NAMALWA (cell line): Measurements from ENCODE around the gene TSPAN9.

ENCODE experiments used
- DNase-seq: peaks from one replicate; pipeline ENCODE4 v3.0.0-alpha.2; 2015; ENCODE audit warnings: low spot score

Gene TSPAN9

DNA sequence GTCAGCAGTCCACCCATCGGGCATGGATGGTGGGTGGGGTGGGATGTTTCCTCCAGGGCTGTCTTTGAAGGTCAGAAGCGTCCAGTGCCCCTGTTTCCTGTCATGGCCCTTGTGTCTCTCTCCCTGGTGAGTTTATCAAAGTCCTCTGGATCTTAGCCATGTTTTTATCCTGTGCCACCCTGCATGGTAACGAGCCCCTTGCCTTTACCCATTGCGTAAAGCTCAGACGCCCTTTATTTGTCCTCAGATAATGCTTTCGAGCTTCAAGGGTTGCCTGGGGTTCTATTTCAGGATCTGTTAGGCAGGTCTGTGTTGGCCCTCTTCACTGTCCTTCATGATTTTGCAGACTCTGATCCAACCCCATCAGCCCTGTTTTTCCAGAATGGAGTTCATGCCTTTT lies 172.9 kb downstream of the TSPAN9 start:
- no peak for DNase-seq

DNA sequence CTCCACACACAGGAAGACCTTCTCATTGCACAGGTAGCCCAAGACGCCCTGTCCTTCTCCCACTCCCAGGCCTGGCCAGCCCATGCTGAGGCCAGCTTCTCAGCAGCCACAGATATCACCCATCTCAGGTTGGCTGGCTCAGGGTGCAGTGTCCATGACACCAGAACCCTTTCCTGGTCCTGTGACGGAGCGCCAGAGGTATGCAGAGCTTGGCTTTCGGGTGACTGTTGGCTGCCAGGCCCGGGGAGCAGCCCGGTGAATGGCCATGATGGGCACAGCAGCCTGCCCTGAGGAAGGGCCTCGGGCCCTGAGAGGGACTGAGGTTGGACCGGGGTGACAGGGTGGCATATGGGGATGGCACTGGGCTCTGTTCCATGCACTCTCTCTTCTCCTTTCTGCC lies 173.4 kb downstream of the TSPAN9 start:
- DNase-seq, result no peak

DNA sequence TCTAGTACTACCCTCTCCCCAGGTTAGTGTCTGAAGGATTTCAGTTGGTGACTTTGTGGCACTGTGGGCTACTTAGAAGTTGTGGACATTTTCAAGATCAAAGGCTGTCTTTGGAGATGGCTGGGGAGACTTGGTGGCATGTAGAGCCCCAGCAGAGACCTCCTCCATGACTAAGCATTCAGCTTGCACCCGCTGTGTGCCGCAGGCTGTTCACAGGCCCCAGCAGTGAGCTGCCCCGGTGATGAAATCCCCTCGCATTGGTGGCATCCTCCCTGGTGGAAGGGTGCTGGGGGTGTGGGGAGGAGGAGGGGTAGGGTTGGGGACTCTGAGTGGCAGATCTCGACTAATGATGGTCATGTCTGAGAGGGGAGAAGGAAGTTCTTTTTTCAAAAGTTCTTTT lies 173.9 kb downstream of the TSPAN9 start:
- no peak for DNase-seq

DNA sequence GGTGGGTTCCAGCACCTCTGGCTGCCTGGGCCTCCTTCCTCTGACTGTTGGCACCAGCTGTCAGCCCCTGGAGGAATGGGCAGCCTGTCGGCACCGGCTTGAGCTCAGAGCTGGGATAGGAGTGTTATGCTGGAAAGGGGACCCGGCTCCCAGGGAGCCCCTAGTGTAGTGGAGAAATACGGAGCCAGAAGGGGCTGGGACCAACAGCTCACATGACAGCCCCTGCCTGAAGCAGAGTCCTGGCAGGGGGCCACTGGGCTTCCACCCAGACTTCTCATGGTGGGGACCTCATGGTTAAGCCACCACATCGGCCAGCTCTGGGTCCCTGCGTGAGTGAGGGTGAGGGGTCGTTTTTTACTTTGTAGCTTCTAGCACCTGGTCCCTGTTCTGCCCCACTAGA lies 174.5 kb downstream of the TSPAN9 start:
- DNase-seq, result no peak

DNA sequence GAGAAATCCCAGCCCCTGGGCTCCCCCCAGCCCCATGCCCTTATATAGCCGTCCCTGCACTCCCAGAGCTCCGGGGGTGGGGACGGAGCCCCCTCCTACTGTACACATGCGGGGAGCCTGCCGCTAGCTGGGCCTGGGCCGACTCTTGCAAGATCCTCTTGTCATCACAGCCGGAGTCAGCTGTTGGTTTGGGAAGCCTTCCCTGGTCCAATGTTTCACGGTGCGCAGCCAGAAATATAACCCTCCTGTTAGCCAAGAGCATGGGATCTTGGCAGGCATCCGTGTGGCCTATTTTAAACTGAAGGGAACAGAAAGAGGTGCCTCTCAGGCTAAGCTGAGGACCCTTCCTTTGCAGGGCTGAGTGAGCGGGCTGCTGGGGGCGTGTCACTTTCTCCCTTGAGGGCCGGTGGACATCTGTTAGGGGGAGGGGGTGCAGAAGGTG lies 175.3 kb downstream of the TSPAN9 start:
- no peak for DNase-seq

DNA sequence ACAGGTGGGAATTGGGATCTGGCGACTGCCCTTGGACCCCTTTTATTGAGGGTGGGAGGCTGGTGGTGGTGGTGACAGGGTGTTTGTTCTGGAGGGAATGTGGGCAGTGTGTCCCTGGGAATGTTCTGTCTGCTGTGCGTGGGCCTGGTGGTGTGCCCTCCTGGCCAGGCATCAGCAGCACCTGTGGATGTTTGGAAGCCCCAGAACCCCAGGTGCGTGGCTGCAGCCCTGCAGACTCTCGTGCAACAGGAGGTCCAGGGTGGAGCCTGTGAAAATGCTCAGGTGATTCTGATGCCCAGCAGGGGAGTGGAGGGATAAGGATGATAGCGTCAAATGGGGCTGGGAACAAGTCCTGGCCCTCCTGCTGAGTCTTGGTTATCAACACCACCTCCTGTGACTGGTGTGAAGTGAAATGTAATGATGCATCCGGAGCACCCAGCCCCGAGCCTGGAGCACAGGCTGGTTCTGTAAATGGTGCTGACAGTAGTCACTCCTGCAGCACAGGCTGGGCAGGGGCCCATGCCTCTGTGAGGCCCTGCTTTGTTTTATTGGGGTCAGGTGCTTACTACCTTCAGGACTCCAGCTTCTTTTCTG lies 176.6 kb downstream of the TSPAN9 start:
- no peak for DNase-seq

DNA sequence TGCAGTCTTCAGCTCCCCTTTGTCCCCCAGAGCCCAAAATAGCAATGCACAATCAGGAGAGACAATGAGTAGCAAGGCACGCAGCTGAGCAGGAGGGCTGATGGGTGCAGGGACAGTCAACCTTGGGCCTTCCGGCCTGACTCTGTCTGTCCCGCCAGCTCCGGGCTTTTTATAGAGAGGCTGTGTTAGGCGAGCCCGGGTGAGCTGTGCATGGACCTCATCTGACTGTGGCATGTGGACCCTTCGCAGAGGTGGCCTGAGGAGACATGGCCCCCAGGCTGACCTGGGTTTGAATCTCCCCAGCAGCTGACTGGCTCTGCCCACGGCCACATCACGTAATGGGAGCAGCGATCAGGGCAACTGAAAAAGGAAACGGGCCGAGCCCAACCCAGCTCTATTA lies 177.9 kb downstream of the TSPAN9 start:
- no peak for DNase-seq

DNA sequence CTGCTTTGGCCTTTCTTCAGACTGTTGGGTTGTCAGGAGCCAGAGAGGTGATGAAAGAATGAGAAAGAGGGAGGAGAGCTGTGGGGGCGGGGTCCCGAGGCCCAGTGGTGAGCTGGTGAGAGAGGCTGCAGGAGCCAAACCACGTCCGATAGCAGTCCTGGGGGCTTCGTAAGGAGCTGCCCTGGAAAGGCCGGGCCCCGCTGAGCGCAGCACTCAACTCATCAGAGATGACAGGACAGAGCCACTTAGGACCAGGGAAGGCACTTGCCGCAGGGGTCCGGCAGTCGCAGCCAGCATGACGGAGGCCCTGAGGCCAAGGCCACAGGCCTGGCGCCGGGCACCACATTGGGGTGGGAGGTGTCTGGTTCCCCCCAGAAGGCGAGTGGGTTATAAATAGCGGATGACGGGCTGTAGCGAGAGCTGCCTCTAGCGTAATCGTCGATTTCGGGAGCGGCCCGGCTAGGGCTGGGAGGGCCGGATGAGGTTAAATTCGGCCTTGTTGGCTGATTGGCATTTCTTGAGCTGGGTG lies 179.0 kb downstream of the TSPAN9 start:
- no peak for DNase-seq

DNA sequence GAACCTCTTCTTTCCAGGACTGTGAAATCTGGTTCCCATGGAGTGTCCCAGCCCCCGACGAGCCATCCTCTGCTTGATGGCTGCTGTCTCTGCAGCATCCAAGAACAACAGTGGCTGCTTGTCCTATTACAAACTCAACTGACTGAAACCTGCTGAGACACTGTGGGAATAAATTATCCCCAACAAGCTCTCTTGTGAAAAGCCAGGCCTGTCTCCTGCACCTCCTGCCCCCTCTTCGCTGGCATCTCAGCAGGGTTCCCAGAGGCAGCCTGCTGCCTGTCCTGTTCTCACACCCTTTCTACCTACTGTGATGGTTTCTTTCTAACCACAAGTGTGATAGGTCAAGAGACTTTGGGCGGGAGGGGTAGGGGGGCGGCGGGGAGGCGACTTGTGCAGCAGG lies 180.2 kb downstream of the TSPAN9 start:
- DNase-seq, result no peak

DNA sequence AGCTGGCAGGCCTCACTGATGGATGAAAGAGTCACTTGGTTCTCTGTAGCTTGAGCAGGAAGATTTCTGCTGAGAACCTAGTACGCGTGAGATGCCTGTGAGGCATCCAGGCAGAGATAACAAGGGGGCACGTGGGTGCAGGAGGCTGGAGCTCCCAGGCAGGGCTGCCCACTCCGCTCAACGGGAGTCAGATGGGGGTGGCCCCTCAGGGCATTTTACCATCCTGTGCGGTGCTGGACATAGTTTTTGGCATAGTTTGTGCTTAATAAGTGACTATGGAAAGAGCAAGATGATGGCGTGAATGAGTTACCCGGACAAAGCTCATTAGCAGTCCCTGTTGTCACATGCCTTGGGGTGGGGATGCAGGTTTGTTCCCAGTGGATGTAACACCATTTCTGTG lies 182.8 kb downstream of the TSPAN9 start:
- no peak for DNase-seq

DNA sequence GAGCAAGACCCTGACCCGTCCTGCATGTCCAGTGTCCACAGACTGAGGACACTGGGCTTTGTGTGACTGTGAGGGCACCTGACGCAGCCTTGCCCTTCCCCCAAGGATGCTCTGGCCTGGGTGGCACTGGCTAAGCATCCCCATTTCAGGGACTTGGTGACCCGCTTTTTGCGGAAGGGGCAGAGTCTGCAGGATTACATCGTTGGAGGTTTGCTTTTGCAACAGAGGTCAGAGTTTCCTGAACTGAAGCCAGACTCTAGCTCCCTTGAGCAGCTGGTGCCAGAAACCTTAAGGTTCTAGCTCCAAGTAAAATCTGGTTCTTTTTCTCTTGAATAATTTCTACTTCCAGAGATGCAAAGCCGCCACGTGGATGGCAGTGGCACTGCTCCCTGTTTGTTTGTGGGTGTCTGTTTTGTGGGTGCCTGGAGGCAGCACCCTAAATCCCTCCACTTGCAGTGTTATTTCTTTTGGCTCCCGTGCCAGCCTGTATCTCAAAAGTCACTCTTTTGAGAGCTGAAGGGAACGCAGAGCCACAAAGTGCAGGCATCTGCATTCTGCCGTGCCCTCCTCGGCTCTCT lies 184.7 kb downstream of the TSPAN9 start:
- DNase-seq, result no peak

DNA sequence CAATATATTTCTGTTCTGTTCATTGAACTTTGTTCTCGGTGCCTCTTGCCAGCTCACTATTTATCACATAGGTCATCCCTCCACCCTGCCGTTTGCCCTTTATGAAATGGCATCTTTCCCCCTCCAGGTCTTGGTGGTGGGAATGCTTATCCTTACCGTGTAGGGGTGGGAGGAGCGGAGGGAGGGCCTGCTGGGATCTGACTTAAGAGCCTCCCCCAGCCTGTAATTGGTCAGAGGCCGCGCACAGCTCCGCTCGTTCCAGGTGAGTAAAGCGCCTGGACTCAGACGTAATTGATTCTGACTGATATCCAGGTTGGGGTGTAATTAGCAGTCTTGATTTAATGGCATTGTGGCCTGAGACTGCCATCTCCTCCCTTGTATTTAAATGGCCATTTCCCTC lies 185.3 kb downstream of the TSPAN9 start:
- no peak for DNase-seq

DNA sequence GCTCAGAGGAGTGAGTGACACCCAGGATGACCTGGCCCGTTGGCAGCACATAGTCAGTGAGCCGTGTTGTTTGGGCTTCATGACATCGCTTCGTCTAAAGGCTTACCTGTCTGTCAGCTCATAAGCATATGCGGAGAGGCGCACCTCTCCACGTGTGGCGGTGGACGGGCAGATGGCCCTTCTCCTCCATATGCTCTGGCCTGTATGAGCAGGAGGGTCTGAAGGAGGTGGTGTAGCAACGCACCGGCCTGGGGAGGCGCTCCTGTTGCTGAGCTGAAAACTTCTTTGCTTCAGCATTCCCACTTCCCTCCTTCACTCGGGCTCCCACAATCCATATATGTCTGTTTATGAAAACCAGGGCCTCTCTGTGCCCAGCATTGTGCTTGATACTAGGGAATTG lies 186.1 kb downstream of the TSPAN9 start:
- DNase-seq, result no peak

DNA sequence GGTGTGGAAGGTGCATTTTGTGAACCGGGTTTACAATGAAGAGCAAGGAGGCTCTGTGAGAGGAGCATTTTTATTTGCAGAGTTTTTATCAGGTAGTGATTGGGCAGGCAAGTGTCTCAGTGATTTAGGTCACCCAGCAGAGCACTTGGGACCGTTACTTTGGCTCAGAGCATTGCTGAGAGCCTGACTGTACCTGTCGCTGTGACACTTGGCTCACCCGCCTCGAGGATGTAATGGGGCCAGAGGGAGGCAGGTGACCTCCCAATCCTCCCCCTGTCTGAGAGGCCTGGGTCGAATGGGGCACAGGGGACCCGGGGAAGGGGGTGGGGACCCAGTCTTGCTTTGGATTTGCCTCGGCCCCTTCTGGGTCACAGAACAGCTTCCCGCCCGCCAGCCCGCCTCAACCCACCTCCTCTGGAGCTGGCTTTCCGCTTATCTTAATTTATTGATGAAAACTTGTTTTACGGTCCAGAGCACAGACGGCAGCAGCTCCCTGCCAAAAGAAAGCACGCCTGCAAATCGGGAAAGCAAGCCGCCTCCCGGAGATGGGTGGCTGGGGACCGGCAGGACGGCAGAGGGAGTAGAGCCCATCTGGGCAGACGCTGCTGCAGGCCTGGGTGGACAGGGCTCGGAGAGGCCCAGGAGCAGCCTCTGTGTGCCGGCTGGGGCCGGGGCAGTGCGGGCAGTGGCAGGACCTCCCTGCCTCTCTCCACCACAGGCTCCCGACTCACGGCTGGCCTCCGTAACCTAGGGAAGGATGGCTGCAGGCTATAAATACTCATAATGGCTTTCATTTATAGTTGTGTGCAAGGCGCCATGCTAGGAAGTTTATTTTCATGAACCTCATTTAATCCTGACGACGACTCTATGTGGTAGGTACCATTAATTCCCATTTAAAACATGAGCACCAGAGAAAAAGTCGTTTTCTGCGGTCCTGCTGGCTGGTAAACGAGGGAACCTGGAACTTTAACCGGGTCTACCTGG lies 187.1 kb downstream of the TSPAN9 start:
- DNase-seq, result no peak

DNA sequence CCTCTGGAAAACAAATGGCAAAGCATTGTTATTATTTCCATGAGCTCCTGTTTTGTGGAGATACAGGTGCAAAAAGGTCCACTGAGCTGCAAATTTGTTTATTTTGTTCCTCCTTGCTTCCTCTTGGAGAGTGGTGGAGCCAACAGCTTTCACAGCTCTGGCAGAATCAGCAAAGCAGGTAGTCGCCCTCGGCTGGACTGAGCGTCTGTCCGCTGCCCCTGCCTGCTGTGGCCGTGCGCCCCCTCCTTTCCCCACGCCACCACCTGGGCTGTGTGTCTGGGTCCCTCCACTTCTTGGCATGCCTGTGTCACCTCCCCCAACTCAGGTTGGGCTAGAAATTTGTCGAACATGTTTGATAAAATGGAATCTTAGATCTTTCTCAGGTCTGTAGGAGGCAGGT lies 188.2 kb downstream of the TSPAN9 start:
- DNase-seq, result no peak

DNA sequence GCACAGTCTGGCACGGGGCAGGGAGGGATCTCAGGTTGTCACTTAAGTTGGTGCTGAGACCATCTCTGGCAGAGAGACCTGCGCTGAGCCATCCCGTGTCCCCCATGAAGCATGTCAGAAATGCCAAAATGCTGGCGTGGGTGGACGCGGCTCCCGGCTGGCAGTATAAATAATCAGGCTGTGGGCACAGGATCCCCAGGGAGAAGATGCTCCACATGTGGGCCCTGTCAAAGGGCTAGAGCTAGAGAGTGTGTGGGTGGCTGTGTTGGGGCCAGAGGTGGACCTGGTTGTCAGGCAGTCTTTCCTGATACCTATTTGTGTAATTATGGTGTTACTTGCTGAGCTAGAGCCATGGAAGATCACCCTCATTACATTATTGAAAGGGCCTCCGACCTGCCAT lies 189.5 kb downstream of the TSPAN9 start:
- no peak for DNase-seq

DNA sequence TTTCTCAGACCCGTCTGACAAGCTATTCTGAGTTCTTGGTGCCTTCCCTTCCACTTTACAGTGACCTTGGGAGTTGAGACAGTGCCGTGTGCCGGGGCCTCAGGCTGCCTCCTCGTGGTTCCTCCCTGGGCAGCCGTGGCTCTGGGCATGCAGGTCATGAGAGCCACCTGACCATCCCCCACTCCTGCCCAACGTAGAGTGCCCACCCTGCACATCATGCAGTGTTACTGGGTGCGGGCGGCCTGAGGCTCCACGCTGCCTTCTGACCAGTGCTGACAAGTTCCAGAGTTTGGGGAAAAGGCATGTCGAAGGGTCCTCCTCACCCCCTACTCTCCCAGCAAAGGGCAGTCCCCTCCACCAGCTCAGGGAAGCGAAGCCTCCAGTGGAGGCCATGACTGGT lies 190.5 kb downstream of the TSPAN9 start:
- no peak for DNase-seq

DNA sequence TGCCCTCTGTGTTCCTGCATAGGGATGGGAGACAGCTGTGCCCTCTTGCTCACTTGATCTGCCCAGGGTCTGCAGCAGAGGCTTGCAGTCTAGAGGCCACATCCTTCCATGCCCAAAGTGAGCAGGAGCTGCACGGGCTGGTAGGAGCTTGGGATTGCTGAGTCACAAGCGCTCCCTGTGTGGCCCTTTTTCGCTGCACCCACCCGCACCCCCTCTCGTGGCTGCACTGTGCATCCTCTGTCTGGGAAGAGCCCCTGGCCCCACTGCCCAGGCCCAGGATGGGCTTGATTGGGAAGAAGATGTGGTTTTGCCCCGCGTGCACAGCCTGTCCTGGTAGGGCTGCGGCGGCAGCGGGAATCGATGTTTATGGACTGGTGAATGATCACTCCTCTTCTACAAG lies 192.4 kb downstream of the TSPAN9 start:
- DNase-seq, result no peak

DNA sequence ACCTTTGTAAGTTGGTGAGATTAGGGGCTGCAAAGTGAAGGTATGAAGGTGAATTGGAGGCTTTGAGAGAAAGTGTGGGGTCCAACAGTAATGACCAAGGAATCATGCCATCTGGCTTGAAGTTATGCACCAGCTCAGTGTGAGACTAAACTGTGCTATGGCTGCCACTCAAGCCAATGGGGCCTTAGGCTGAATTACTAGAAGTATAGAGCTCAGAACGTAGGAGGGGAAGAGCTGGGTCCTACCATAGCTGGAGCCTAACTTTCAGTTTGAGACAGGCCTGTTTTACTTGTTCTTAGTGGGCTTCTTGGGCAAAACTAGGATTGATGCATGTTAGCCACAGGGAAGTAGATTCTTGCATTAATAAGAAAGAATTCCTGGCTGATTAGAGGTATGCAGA lies 194.0 kb downstream of the TSPAN9 start:
- DNase-seq, result no peak

DNA sequence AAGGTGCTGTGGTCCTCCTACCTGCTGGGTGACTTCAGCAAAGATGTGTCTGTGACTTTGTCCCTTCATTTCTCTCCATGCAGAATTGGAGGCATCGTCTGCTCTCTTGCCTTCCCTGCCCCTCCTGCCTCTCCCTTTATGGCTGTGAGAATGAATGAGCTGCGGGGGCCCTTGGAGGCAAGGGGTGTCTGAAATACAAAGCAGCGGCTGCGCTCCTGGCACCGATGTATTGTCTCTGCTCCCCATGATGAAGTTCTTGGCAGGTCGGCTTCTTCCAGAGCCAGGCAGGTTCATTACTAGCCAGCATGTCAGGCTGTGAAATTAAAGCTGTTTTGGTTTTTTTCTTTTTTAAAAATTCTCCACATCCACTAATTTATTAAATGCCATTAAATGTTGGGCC lies 194.5 kb downstream of the TSPAN9 start:
- no peak for DNase-seq

DNA sequence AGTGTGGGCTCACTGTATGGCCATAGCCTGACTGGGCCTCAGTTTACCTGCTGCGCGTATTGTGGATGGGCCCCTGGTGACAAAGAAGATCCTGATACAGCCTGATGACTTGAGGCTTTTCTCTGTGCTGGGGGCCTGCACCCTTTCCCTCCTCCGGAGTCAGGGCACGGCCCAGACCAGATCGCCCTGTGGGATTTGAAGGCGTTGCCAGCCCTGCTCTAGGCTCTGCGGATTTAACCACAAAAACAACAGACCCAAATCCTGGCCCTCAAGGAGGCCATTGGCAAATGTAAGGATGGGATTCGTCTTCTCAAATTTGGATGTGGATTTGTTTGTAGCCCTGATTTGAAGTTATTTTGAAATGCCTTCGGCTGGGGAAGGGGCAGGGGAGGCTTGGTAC lies 195.8 kb downstream of the TSPAN9 start:
- no peak for DNase-seq

DNA sequence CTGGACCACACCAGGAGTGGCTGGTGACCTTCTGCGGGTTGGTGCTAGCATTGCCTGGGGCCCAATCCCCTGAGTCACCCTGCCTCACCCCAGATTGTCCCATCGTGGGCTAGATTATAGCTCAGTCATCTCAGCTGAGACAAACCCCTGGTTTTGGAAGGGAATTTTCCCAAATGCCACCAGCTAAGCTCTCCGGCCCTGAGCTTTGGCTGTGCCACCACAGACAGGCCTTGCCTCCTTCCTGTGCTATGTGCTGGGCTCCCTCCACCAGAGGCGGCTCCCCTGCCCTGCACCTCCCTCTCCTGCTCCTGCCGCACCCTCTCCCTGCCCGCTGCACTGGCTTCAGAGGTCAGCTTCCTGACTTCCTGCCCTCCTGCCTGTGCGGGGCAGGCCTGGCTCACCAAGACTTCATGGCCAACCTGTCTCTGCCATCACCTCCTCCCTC lies 196.3 kb downstream of the TSPAN9 start:
- no peak for DNase-seq

DNA sequence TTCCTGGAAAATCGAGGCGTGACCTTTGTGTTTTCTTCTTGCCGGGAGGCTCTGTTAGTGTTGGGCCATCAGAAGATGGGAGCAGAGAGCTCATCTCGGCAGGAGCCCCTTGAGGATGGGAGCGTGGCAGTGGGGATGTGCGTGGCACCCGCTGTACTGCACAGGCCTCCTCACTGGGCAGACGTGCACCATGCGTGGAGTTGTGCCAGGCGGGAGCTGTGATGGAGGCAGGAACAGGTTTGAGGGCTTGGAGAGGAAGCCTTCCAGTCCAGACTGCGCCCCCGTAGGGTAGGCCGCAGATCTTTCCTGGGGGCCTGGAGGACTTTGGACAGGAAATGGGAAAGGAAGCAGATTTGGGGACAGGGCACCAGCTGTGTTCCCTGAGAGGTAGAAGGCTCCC lies 197.5 kb downstream of the TSPAN9 start:
- DNase-seq, result no peak
